ENCODE results near the gene MNX1. TPM values are rescaled to one million over a fixed set of nuclear protein-coding genes. Genes with fewer than 3 reads are reported as not detected.

The MNX1 gene
- total and polyA plus RNA-seq, 4 donors = 0.08 TPM; not detected in 3

DNA sequence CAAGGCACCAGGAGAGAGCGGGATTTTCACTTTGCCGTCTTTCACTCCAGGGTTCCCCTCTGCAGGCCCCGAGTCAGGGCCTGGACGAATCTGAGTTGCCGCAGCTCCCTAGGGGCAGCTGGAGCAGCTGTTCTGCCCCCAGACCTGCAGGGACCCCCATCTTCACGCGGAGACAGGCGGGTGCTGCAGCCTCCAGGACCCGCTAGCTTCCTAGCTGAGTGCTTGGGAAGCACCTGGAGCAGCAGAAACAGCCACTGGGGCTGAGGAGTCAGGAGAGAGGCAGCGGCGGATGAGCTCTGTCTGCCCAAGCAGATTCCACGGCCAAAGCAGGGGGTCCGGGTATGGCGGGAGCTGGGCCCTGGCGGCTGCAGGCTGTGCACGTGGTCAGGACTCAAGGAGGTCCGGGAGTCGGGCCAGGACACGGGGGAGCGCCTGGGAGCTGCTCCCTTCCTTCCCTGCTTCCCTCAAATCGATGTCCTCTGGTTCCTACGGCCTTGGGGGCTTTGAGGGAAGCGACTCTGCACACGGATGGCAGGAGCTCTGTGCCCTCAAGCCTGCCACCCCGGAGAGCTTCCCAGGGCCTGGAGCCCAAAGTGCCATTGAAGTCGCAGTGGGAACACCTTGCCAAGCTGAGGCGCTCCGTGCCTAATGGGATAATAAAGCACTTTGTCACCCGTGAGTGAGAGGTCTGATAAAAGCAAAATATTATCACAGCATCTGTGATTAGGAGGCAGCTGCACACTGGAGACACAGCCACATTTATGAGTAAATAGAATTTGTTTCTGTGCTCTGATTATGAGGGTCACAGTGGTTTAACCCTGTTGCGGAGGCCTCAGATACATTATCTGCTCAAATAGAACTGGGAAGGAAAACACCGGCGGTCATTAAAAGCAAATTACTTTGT, 17.2 kb downstream of the MNX1 start:
- H3K27ac ChIP-seq (ENCODE audit: low read depth in 1 of 2, low read length in 2 of 2) = no peak overlapping the region
- H3K36me3 ChIP-seq (ENCODE audit: control insufficient read depth in 4 of 4, insufficient read depth in 3 of 4, low read depth in 1 of 4, low read length in 3 of 4) = no peaks in the 10 kb centered on the region
- no peaks in the 10 kb centered on the region for H3K4me1 ChIP-seq (ENCODE audit: control insufficient read depth in 4 of 4, insufficient read depth in 4 of 4, low read length in 3 of 4)
- H3K9ac ChIP-seq (ENCODE audit: low read depth in 1 of 2, low read length in 2 of 2) = no peak overlapping the region
- WGBS = 57% methylated on average over 32 of the region's 32 CpGs
- peaks cover 0 to 2% (median under 1%) of the 10 kb centered on the region in 4 donors for H3K27me3 ChIP-seq (ENCODE audit: control insufficient read depth in 4 of 4, insufficient read depth in 4 of 4, low read length in 3 of 4)
- TF ChIP-seq YY1 (IDR thresholded peaks at IDR 0.05) (no peak), NR2F2 (IDR thresholded peaks at IDR 0.05) (no peak)
- no peaks in the 10 kb centered on the region for H3K9me3 ChIP-seq (ENCODE audit: control insufficient read depth in 4 of 4, low read length in 3 of 4)
- DNase-seq (ENCODE audit: low spot score) = peak; percentile 28
- no peak overlapping the region for H3K4me3 ChIP-seq (ENCODE audit: low read depth in 1 of 3, low read length in 3 of 3)

- TF ChIP-seq JUND (IDR thresholded peaks at IDR 0.05) (no peak), TAF1 (conservative IDR thresholded peaks at IDR 0.05) (no peak), RAD21 (IDR thresholded peaks at IDR 0.05) (no peak), NR2F2 (IDR thresholded peaks at IDR 0.05) (no peak), CTCF (IDR thresholded peaks at IDR 0.05; ENCODE audit: low read depth, low read length, missing input control) (no peak), SP1 (IDR thresholded peaks at IDR 0.05) (no peak), FOXA1 (IDR thresholded peaks at IDR 0.05) (no peak), HNF4A (conservative IDR thresholded peaks at IDR 0.05) (no peak), ZBTB33 (IDR thresholded peaks at IDR 0.05) (no peak)
- TF ChIP-seq, protein P1, sequence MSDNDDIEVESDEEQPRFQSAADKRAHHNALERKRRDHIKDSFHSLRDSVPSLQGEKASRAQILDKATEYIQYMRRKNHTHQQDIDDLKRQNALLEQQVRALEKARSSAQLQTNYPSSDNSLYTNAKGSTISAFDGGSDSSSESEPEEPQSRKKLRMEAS (IDR thresholded peaks at IDR 0.05) = no peak
- TF ChIP-seq, protein P2, sequence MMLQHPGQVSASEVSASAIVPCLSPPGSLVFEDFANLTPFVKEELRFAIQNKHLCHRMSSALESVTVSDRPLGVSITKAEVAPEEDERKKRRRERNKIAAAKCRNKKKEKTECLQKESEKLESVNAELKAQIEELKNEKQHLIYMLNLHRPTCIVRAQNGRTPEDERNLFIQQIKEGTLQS (IDR thresholded peaks at IDR 0.05) = no peak
- Histone ChIP-seq H3K36me3 (ENCODE audit: control insufficient read depth in 4 of 4, insufficient read depth in 3 of 4, low read depth in 1 of 4, low read length in 3 of 4) (no peaks in the 10 kb centered on the region), H3K27ac (ENCODE audit: low read depth in 1 of 2, low read length in 2 of 2) (no peak overlapping the region), H3K4me3 (ENCODE audit: low read depth in 1 of 3, low read length in 3 of 3) (no peak overlapping the region), H3K9me3 (ENCODE audit: control insufficient read depth in 4 of 4, low read length in 3 of 4) (no peaks in the 10 kb centered on the region), H3K27me3 (ENCODE audit: control insufficient read depth in 4 of 4, insufficient read depth in 4 of 4, low read length in 3 of 4) (peaks cover 0 to 2% (median under 1%) of the 10 kb centered on the region in 4 donors), H3K4me1 (ENCODE audit: control insufficient read depth in 4 of 4, insufficient read depth in 4 of 4, low read length in 3 of 4) (no peaks in the 10 kb centered on the region), H3K9ac (ENCODE audit: low read depth in 1 of 2, low read length in 2 of 2) (no peak overlapping the region)
- WGBS = 87% methylated on average over 25 of the region's 25 CpGs
- no peak for DNase-seq (ENCODE audit: low spot score)
Measured at GRCh38 chr7:156989766-156990535, 20.5 kb downstream of the MNX1 start.

Data from liver (tissue), 9 donors.